HG02798 (cell line): ENCODE data around the gene CRMP1.

Experiments
- ATAC-seq: cut with Tn5 transposase; IDR thresholded peaks from one replicate; pipeline ENCODE4 v1.9.1; 2021; ENCODE audit warnings: mild to moderate bottlenecking; ENCODE audit not compliant: unreplicated experiment, poor library complexity

The CRMP1 gene

DNA sequence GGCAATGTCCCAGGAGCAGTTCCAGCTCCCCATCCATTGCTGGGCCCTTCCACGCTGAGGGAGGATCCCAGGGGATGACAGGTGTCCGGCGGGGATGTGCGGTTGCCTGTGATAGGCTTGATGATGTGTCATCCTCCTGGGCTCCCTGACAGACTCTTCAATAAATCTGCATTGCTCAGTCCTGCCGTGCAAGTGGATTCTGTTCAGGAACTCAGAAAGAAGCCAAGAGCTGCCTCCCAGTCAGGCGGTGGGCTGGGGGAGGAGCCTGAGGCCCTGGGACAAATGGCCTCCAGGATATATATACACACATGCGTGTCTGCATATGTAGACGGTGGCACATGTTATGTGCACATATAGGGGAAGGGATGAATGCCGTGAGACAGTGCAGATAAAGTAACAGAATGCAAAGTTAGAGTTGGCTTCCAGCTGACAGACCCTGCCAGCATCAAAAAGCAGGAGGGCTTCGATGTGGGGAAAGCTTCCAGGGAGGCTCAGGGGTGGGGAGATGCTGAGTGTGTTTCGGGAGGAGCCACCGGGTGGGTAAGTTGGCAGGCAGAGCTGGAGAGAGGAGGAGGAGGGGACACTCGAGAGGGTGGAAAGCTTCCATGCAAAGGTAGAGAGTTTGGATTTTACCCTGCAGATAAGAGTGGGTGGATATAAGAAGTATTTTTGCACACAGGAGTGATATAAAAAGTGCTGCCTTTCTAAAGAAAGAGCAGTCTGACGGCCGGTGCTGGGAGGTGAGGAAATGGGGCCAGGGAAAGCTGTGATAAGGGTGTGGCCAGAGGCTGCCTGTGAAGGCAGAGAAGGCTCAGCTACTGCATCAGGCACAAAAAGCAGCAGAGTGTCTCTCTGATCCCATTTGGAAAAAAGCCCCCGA, 28.5 kb upstream of the CRMP1 start:
- ATAC-seq: no peak

DNA sequence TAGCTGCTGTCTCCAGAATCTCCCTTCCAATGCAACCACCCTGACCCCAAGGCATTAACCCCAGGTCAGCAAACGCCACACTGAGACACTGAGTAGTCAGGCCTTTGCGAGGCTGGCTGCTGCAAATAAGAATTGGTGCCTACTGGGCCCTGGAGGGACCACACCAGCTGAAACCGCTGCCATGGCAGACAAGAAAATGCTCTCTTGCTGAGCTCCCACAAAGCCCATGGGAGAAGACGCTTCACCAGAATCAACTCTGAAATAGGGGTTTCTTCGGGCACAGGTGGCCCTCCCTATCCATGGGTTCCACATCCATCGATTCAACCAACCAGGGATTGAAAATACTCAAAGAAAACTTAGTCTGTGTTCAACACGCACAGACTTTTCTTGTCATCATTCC, 26.7 kb upstream of the CRMP1 start:
- no peak for ATAC-seq

DNA sequence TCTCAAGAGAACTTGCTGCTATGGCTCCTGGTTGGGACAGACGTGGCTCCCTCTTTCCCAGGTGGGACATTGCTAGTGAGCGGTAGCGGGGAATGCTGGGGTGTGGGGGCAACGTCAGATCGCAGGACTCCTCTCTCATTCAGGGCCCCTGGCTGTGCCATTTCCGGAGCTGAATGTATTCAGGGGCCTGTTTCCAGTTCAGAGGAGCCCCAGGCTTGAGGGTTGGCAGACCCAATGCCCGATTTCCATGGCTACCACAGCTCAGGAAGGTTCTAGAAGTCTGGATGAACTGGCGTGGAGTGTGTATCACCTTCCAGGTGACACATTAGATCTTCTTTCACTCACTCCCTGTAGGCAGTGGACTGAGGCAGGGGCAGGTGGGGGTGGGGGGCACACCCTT, 26.2 kb upstream of the CRMP1 start:
- no peak for ATAC-seq

DNA sequence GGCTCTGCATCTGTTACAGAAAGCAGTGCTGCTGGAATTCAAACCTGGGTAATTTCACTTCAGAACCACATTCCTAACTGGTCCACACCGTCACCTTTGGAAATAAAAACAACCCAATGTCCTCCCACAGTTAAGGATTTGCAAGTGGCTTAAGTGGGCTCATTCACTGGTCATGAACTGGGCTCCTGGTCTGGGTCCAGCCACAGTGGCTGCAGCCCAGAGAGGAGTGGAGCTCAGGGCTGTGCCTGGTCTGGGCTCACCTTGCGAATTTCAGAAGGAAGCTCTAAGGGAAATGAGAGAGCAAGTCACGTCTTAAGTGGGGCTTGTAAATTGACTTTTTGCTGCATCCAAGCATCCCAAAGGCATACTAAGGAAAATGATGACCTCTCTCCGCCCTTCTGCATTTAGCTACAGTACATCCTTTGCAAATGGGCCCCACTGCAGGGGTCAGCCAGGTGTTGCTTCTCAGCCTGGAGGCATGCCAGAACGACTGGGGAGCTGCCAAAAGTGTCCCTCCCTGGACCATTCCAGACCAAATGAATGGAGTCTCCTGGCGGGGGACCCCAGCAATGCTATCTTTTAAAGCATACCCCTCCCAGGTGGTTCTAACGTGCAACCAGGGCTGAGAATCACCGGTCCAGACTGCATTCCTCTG, 25.6 kb upstream of the CRMP1 start:
- no peak for ATAC-seq

DNA sequence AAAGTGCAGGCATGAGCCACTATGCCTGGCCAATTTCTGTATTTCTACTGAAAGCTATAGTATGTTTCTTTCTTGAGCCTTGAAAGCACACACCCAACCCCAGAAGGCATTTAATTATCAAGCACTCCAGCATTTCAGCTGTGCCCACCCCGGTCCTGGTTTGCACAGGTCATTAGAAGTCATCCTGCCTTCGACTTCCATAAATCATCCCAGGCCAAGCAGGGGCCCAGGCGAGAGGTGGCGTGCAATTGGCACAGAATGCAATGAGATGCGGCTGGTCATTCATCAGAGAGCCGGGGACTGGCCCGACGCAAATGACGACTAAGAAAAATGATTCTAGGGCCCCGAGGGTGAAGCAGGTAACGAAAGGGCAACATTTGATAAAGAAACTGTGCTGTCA, 24.8 kb upstream of the CRMP1 start:
- no peak for ATAC-seq

DNA sequence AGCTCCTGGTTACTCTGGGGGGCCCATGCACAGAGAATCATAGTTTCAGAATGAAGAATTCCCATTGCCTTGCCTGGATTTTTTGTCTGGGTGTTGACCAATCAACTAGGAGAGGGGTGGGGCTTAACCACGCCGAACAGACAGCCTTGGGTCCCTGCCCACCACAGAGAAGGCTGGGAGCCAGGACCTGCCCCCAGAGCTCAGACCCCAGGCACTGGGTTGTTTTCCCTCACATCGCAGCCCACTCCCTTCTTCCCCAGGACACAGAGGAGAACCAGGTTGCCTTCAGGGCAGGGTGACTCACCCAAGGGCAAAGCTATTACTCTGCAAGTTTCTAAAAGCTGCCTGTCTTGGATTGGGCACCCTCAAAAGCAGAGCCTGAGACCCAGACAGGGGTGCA, 23.3 kb upstream of the CRMP1 start:
- ATAC-seq: no peak

DNA sequence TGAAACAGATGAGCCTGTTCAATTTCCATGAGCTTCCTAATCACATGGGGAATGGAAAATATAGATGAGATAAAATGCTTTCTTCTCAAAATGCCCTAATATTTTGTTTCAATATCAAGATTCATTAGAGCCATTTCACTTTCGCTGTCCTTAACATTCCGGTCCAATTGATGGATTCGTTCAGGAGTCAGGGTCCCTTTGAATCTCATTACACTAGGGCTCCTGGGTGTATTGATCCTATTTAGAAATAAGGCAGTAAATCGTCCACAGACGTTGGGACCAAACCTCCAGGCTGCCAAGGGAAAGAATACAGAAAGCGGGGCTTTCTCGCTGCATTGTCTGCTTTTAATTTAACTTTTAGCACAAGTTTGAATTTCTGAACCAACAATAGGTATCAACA, 20.6 kb upstream of the CRMP1 start:
- no peak for ATAC-seq

DNA sequence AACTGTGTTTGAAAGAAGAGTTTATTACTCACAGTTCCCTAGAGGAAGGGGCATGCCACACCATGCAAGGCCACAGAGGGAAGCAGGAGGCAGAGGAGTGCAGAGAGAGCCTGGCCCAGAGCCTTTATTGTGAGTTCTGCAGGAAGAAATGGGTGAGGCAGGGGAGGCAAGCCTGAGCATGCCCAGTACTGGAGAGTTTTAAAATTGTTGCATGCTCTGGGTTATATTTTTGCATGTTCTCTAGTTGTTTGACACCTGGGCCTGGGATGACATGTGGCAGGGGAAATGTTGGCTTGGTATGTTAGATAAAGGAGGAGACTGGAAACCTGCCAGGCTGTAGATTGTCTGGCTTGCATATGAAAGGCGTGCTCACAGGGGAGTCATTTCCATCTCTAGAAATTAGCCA, 19.7 kb upstream of the CRMP1 start:
- ATAC-seq: no peak

DNA sequence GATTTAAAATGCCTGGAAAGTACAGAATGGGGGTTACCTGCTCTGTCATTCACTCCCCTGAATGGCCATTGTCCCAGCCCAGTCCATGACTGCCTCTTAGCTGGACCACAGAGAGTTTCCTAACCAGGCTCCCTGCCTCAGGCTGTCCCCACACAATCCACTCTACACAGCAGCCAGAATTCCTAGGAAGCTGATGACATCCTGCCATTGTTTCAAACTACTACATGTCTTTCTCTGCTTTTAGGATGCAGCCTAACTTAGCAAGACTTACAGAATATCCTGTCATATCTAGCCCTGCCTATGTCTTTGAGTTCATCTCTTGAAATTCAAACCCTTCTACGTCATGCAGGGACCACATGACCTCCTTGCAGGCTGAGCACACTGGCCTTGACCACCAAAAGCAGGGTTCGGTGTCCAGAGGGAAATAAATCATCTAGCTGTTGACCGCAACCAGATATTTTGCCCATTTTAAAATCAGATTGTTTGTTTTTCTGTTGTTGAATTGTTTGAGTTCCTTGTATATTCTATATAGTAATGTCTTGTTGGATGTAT, 16.1 kb upstream of the CRMP1 start:
- ATAC-seq: no peak

DNA sequence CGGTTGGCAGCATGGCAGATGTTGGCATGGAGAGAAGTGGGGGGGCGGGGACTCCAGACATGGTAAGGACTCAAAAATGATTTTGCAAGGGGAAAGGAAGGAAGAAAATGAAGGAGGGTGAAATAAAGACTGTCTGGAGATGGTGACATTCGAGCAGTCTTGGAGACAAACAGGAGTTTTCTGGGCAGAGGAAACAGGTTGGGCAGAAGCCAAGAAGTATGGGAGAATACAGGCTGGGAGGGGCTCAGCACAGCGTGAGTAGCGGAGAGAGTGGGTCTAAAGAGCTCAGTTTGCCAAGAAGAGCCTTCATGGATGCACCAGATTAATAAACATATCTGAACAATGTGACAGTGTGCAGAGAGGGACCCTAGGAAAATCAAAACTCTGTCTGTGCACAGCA, 13.3 kb upstream of the CRMP1 start:
- no peak for ATAC-seq

DNA sequence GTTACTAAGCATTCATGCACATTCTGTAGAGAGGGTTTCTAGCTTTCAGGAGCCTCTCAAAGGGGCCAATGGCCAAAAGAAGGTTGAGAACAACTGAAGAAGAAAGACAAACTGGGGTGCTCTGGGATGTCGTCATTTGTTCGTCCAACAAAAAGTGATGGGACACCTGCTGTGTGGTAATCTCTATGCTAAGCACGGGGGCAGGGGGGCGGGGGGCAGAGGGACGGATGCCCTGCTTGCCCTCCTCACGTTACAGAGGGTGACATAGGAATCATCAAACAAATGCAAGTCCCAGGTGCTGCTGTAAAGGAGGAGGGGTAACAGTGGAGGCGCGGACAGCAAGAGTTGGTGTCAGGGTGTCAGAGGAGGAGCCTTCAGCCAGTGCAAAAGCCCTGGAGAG, 12.8 kb upstream of the CRMP1 start:
- no peak for ATAC-seq

DNA sequence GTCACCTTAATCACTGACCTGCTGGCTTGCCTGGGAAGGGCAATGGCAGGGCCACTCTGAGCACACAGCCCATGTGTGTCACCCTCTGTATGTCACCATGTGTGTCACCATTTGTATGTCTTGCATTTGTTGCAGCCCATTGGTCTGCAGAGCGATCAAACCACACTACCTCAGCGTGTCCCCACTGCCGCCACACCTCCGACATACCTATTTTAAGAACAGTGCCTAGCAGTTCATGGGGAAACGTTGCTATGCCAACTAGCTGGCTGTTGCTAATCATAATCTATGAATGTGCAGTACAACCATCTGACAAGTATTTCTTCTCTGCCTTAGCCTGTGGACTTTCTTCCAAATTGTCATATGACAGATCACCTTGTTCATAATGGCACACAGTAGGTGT, 8.0 kb upstream of the CRMP1 start:
- ATAC-seq: no peak

DNA sequence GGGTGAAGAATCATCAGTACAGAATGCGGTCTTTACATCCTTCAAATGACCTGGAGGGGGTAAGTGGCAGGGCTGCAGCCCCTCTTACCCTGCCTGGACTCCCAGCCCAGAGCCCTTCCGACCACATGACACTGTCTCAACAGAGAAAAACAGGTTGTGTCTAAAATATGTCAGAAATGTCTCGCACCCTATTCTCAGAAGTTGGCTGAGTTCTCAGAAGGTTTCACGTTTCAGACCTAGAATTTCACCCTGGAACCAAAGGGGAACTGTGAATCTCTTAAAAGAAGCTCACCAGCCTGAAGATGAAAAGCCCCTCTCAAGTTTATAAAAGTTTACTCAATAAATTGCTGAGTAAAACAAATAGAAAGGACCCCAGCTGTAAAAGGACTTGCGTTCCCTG, 7.0 kb upstream of the CRMP1 start:
- ATAC-seq: no peak

DNA sequence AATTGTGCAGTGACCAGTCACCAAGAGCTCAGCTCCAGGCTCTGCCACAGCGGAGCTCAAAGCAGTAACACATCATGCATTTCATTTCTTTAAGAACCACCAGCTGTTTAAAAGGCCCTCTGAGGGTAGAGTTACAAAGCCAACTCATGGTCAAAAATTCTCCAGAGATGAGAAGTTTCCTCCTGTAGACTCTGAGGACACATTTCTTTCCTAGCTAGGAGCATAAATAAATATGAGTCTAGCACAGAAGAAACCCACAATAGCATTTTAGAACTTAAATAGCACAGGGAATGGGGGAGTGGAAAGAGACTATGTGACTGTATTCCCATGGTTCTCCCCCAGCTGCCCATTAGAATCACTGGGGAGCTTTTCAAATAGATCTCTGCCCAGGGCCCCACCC, 6.5 kb upstream of the CRMP1 start:
- ATAC-seq: no peak

DNA sequence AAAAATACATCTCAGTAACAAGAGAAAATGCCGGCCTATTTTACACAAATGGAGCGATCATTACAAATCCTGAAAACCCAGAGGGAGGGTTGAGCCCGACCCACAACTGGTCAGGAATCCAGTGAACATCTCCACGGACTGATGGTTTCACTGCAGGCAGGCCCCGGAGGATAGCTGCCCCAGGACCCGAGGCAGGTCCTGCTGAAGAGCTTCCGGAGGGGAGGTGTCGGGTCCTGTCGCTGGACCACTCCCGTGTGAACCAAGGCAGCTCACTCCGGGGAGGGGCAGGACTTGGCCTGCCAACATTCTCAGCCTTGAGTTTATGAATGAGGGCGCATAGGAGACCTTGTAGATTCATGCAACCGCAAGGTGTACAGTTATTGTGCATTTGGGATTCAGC, 4.8 kb upstream of the CRMP1 start:
- no peak for ATAC-seq

DNA sequence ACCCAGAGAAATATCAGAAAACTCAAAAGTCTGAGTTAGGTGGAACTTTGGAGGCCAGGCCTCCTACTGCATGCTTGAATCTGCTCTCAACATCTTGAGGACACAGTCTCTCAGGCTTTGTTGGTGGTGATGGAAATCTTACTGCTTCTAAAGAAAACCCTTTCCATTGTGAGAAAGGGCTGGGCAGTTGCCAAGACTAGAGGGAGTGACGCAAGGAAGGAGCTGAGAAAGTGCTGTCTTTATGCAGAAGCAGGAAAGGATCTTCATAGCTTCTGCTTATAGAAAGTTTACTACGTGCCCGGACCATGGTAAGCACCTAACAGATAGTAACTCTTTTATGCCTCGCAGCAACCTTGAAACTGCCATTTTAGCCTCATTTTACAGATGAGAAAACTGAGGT, 2.4 kb upstream of the CRMP1 start:
- ATAC-seq: no peak

DNA sequence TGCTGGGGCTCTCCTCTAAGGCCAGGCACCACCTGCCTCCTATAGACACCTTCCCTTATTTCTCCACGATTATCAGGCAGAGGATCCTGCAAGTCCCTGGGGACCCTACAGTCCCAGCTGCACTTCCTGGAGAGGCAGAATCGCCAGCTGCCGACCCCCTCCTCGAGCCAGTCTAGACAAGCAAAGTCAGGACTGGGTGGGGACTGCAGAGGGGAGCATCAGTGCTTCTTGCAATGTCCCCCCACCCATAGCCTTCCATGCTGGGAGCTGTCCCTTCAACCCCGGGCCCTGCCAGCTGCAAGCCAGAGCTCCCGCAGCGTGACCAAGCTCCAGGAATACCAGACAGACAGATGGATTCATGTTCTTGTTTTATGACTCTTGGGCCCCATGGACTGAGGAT, 1.4 kb upstream of the CRMP1 start:
- ATAC-seq: no peak

DNA sequence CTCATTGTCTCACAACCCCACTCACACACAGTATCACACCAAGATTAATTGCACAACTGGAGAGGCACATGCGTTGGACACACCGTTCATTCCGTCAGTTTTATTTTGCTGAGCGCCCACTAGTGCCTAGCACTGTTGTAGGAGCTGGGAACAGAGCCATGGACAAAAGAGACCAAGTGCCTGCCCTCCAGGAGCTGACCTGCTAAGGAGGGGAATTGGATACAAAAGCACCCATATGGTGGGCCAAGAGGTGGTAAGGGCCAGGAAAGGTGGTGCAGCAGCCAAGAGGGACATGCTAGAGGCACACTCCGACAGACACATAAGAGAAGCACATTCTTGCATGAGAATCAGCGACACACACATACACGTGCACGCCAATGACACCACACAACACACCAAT, 705 bp upstream of the CRMP1 start:
- no peak for ATAC-seq

DNA sequence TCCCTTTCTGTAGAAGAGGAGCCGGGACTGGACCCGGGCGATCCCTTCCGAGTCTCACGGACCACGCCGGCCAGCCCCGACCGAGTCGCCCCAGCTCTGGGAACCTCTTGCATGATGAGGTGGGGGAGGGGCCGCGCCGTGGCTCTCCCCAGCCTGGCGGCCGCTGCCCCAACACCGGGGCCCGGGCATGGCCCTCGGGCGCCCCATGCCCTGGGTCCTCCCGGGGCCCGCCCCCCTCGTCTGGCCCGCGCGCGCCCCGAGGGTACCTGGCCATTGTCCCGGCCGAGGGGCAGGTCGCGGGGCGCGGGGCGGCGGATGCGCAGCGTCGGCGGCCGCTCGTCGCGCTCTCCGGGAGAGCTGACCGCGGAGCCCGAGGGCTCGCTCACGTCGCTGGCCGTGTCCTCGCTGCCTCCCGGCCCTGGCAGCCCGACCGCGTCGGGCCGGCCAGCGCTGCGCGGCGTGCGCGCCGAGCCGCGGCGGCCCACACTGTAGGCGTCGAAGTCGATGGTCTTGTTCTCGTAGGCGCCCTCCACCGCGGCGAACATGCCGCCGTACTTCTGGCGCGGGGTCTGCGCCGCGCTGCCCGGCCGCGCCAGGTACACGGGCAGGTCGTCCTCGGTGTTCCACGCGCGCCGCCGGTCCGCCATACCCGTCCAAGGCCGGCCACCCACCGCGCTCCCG, 423 bp downstream of the CRMP1 start:
- ATAC-seq: no peak

DNA sequence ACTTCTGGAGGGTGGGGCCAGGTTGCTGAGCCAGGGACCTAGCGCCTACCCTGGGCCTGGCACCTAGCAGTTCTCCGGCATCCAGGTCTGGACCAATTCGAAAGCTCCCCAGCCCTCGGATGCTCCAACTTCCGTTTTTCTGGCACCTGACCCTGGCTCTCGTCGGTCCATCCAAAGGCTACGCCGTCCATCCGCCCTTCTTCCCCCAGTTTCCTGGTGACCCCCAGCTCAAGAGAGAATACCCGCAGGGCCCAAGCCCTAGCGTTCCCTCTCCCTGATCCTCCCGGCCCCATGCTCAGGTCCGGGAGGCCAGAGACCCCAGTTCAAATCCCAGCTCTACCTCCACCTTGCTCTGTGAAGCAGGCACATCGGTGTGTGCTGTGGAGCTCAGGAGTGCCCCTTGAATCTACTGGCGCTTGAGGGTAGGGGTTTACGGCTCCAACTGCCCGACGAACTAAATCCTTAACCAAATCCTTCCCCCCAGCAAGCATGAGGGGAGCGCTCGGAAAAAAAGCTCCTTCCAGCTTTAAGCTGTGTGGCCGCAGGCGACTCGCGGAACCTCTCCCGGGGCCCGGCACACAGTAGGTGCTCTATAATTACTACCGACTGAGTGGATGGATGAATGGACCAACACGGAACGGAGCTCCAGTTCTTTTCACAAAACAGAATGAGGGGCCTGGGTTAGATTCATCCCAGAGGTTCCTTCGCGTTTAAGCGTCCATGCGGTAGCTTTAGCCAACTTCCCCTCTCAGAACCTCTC, 1.1 kb downstream of the CRMP1 start:
- no peak for ATAC-seq
